Activated CD8-positive, alpha-beta memory T cell treated with anti-CD3 and anti-CD28 coated beads, Interleukin-2, amount 50 U/mL, for 48 hours (primary cell): ENCODE measurements around the gene DPF1.
"Not testable (repeated sequence)": the region's sequence is repeated elsewhere in the genome, so short reads cannot be mapped to it uniquely, and the experiment has no call there.

Source experiments
- DNase-seq: peaks from one replicate; pipeline ENCODE4 v3.0.0-alpha.2; 2020

Gene DPF1

GRCh38 chr19:38224014-38224862, at the start of gene DPF1:
Gene DPF1 (minus strand): TSS chr19:38224222. CDS start chr19:38224142, 80 bp downstream.
- peak; percentile 88 for DNase-seq

GRCh38 chr19:38273499-38273898, 49.5 kb upstream of the DPF1 start:
- DNase-seq: no peak

GRCh38 chr19:38270587-38271167, 46.7 kb upstream of the DPF1 start:
- DNase-seq: no peak

- DNase-seq: no peak
Observed at GRCh38 chr19:38268539-38268938, 44.5 kb upstream of the DPF1 start.

- no peak for DNase-seq
Observed at GRCh38 chr19:38267761-38268483, 43.9 kb upstream of the DPF1 start.

- no peak for DNase-seq
Observed at GRCh38 chr19:38266981-38267597, 43.1 kb upstream of the DPF1 start.

- DNase-seq: no peak
Observed at GRCh38 chr19:38265921-38266429, 42.0 kb upstream of the DPF1 start.

GRCh38 chr19:38265213-38265861, 41.3 kb upstream of the DPF1 start:
- no peak for DNase-seq

GRCh38 chr19:38264486-38265212, 40.6 kb upstream of the DPF1 start, which contains the start of gene SPINT2:
Gene SPINT2 (plus strand): TSS chr19:38264573. CDS start chr19:38264893, 320 bp downstream.
- DNase-seq: peak; percentile 82

- DNase-seq: peak; percentile 88
Observed at GRCh38 chr19:38263689-38264485, 39.9 kb upstream of the DPF1 start.

- DNase-seq: no peak
Observed at GRCh38 chr19:38262585-38263268, 38.7 kb upstream of the DPF1 start.

GRCh38 chr19:38261942-38262341, 37.9 kb upstream of the DPF1 start:
- DNase-seq: not testable (repeated sequence)

GRCh38 chr19:38255383-38256014, 31.5 kb upstream of the DPF1 start:
- DNase-seq: no peak

GRCh38 chr19:38253788-38254187, 29.8 kb upstream of the DPF1 start:
- DNase-seq: no peak

- DNase-seq: no peak
Observed at GRCh38 chr19:38252941-38253691, 29.1 kb upstream of the DPF1 start.

- DNase-seq: no peak
Observed at GRCh38 chr19:38252385-38252784, 28.4 kb upstream of the DPF1 start.

GRCh38 chr19:38251564-38252051, 27.6 kb upstream of the DPF1 start:
- DNase-seq: no peak

GRCh38 chr19:38250821-38251563, 27.0 kb upstream of the DPF1 start:
- no peak for DNase-seq
